Keratinocyte (primary cell): ENCODE measurements around the gene TPGS2. TPM values are rescaled to one million over a fixed set of nuclear protein-coding genes. Genes with fewer than 3 reads are reported as not detected.
A peak's percentile ranks its signal among the peaks of the same experiment; 100 is the strongest.

ENCODE experiments used
- DNase-seq: peaks from one replicate; pipeline ENCODE4 v3.0.0-alpha.2; 2011; ENCODE audit warnings: low read depth, missing footprints, low spot score
- FAIRE-seq: peaks from 2 replicates; lab custom pipeline; 2011; peaks lifted over from hg19 to GRCh38; lab: Jason Lieb, UNC
- H2AFZ ChIP-seq: 2 replicates; pipeline ENCODE4 v1.6.0; 2012; ENCODE audit warnings: low read length, control low read depth, inconsistent platforms; ENCODE audit not compliant: control insufficient read depth
- H3K27ac ChIP-seq: 2 replicates; pipeline ENCODE4 v1.5.1; 2011; ENCODE audit warnings: low read length; ENCODE audit not compliant: control insufficient read depth, insufficient read depth
- H3K27me3 ChIP-seq: 3 replicates; pipeline ENCODE4 v1.6.0; 2011; ENCODE audit warnings: low read length; ENCODE audit not compliant: control insufficient read depth, insufficient read depth; ENCODE audit errors: extremely low read depth
- H3K36me3 ChIP-seq, 2 experiments: 2 replicates in 1 of 2; 3 replicates in 1 of 2; pipeline ENCODE4 v1.5.1; 2011; ENCODE audit warnings: low read length in 2 of 2, mild to moderate bottlenecking in 1 of 2; ENCODE audit not compliant: control insufficient read depth in 2 of 2, insufficient read depth in 2 of 2; ENCODE audit errors: extremely low read depth in 1 of 2
- H3K4me1 ChIP-seq: 3 replicates; pipeline ENCODE4 v1.5.1; 2011; ENCODE audit warnings: low read length; ENCODE audit not compliant: control insufficient read depth, insufficient read depth; ENCODE audit errors: extremely low read depth
- H3K4me2 ChIP-seq: 3 replicates; pipeline ENCODE4 v1.6.0; 2011; ENCODE audit warnings: low read depth, low read length; ENCODE audit not compliant: control insufficient read depth, insufficient read depth; ENCODE audit errors: extremely low read depth
- H3K4me3 ChIP-seq, 3 experiments: fragments of 200-600 bp in 1 of 3; sonication (generic) in 1 of 3; 2 replicates in 2 of 3; 3 replicates in 1 of 3; pipeline ENCODE4 v1.5.1; 2011 to 2016; ENCODE audit warnings: low read length in 3 of 3, mild to moderate bottlenecking in 3 of 3, control low read depth in 2 of 3, inconsistent platforms in 1 of 3, low read depth in 1 of 3, mixed read lengths in 1 of 3, mixed run types in 1 of 3, moderate library complexity in 1 of 3; ENCODE audit not compliant: control insufficient read depth in 2 of 3, insufficient read depth in 2 of 3; ENCODE audit errors: extremely low read depth in 1 of 3
- H3K79me2 ChIP-seq: 2 replicates; pipeline ENCODE4 v1.6.0; 2012; ENCODE audit warnings: low read length; ENCODE audit not compliant: control insufficient read depth, insufficient read depth
- H3K9ac ChIP-seq: 3 replicates; pipeline ENCODE4 v1.6.0; 2011; ENCODE audit warnings: low read length; ENCODE audit not compliant: control insufficient read depth, insufficient read depth; ENCODE audit errors: extremely low read depth
- H3K9me1 ChIP-seq: 3 replicates; pipeline ENCODE4 v1.6.0; 2011; ENCODE audit warnings: low read length; ENCODE audit not compliant: control insufficient read depth, insufficient read depth; ENCODE audit errors: extremely low read depth
- H3K9me3 ChIP-seq: 2 replicates; pipeline ENCODE4 v1.5.1; 2012; ENCODE audit warnings: low read depth, low read length; ENCODE audit not compliant: control insufficient read depth
- H4K20me1 ChIP-seq: 3 replicates; pipeline ENCODE4 v1.6.0; 2011; ENCODE audit warnings: low read length; ENCODE audit not compliant: control insufficient read depth, insufficient read depth; ENCODE audit errors: extremely low read depth
- EZH2 ChIP-seq: IDR thresholded peaks from one replicate; pipeline ENCODE4 v1.6.1; 2012; ENCODE audit warnings: inconsistent platforms, mild to moderate bottlenecking, low read length, moderate library complexity
- dilution Hi-C: fragments of 300-500 bp; cut with MboI; formaldehyde crosslinking; loops from one replicate; pipeline ENCODE4 v1.7.0; 2020; ENCODE audit warnings: low sequenced_read_pairs; ENCODE audit not compliant: extremely low pct_ligation_motif_present
- polyA plus RNA-seq, 5 experiments: library from polyadenylated mRNA; depleted of rRNA in 3 of 5; stranded (reverse) in 3 of 5; stranded (forward) in 1 of 5; unstranded in 1 of 5; fragments of >200 nt; gene quantifications; 1 replicate in 1 of 5; 2 replicates in 3 of 5; 3 replicates in 1 of 5; pipeline versions ENCODE4 v1.2.1 to v1.2.3, GENCODE V29; 2011 to 2012; ENCODE audit warnings: missing spikeins in 2 of 5, low read depth in 1 of 5, low replicate concordance in 1 of 5
- TF ChIP-seq, protein P1 (sequence below), 3 experiments: IDR thresholded peaks in 1 of 3; conservative IDR thresholded peaks in 1 of 3; optimal IDR thresholded peaks in 1 of 3; 2 replicates in 2 of 3; 3 replicates in 1 of 3; pipeline versions ENCODE3 to v1.5.1; 2011; ENCODE audit warnings: low read length in 3 of 3, mild to moderate bottlenecking in 3 of 3, moderate library complexity in 2 of 3, control low read depth in 1 of 3, inconsistent platforms in 1 of 3; ENCODE audit not compliant: insufficient read depth in 2 of 3; ENCODE audit errors: extremely low read depth in 1 of 3

The TPGS2 gene
- polyA plus RNA-seq, 1 donor (not counting 4 experiments of a cell fraction or from before 2014, with no cell fraction given): 254 TPM

DNA sequence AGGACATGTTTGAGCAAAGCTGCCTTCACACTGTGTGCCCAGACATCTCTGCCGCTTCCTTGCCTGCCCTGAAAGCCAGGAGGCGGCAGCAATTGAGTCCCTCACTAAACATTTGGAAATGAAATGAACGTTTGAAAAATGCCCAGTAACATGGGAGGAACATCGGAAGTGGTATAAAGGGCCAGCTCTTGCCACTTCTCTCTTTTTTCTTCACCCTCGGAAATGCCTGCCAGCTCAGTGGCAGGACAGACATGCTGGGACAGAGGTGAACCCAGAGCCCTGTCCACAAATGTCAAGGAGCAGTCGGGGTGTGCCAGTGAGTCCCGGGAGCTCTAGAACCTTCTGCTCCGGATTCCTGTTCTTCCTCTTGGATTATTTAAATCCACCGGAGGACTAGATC, 46.1 kb downstream of the TPGS2 start:
- no peak overlapping the region for H3K27ac ChIP-seq
- no peaks in the 10 kb centered on the region for H3K9me3 ChIP-seq
- no peak overlapping the region for H2AFZ ChIP-seq
- H3K36me3 ChIP-seq: peaks cover 0 to 1% of the 10 kb centered on the region in 2 experiments
- peaks cover 16% of the 10 kb centered on the region for H3K4me1 ChIP-seq
- no peak for DNase-seq
- peak; percentile 17 for FAIRE-seq
- dilution Hi-C loops: no loop called here
- H3K27me3 ChIP-seq: no peaks in the 10 kb centered on the region
- H3K9me1 ChIP-seq: no peaks in the 10 kb centered on the region
- no peaks in the 10 kb centered on the region for H3K79me2 ChIP-seq
- no peak overlapping the region for H3K4me3 ChIP-seq
- TF ChIP-seq EZH2: no peak
- TF ChIP-seq, protein P1, sequence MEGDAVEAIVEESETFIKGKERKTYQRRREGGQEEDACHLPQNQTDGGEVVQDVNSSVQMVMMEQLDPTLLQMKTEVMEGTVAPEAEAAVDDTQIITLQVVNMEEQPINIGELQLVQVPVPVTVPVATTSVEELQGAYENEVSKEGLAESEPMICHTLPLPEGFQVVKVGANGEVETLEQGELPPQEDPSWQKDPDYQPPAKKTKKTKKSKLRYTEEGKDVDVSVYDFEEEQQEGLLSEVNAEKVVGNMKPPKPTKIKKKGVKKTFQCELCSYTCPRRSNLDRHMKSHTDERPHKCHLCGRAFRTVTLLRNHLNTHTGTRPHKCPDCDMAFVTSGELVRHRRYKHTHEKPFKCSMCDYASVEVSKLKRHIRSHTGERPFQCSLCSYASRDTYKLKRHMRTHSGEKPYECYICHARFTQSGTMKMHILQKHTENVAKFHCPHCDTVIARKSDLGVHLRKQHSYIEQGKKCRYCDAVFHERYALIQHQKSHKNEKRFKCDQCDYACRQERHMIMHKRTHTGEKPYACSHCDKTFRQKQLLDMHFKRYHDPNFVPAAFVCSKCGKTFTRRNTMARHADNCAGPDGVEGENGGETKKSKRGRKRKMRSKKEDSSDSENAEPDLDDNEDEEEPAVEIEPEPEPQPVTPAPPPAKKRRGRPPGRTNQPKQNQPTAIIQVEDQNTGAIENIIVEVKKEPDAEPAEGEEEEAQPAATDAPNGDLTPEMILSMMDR (optimal IDR thresholded peaks at IDR 0.05 in 1 of 3, IDR thresholded peaks at IDR 0.05 in 1 of 3, conservative IDR thresholded peaks at IDR 0.05 in 1 of 3; ENCODE audit: extremely low read depth in 1 of 3, insufficient read depth in 2 of 3, low read length in 3 of 3): no peak
- H3K4me2 ChIP-seq: peak overlapping the region; percentile 20
- H3K9ac ChIP-seq: no peak overlapping the region
- H4K20me1 ChIP-seq: no peaks in the 10 kb centered on the region

DNA sequence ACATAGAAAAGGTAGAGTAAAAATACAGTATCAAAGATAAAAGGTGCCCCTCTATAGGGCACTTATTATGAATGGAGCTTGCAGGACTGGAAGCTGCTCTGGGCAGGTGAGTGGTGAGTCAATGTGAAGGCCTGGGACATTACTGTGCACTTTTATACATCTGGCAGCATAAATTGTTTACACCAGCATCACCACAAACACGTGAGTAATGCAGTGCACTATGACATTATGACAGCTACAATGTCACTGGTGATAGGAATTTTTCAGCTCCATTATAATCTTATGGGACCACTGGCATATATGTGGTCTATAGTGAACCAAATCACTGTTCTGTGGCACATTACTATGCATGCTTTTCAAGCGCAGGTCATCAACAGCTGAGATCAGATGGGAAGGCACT, 48.1 kb downstream of the TPGS2 start:
- Histone ChIP-seq H3K79me2 (no peaks in the 10 kb centered on the region), H3K36me3 (peaks cover 0 to 1% of the 10 kb centered on the region in 2 experiments), H3K9me3 (no peaks in the 10 kb centered on the region), H3K9ac (no peak overlapping the region), H4K20me1 (no peaks in the 10 kb centered on the region), H2AFZ (no peak overlapping the region), H3K4me2 (no peak overlapping the region), H3K27me3 (no peaks in the 10 kb centered on the region), H3K4me1 (peaks cover 9% of the 10 kb centered on the region), H3K27ac (no peak overlapping the region), H3K4me3 (no peak overlapping the region), H3K9me1 (no peaks in the 10 kb centered on the region)
- DNase-seq: no peak
- no peak for TF ChIP-seq EZH2
- TF ChIP-seq, protein P1 (optimal IDR thresholded peaks at IDR 0.05 in 1 of 3, IDR thresholded peaks at IDR 0.05 in 1 of 3, conservative IDR thresholded peaks at IDR 0.05 in 1 of 3; ENCODE audit: extremely low read depth in 1 of 3, insufficient read depth in 2 of 3, low read length in 3 of 3): no peak
- FAIRE-seq: no peak
- dilution Hi-C loops: no loop called here
